Esophagus (tissue), 2 donors: ENCODE results near the gene GBE1. TPM values are rescaled to one million over a fixed set of nuclear protein-coding genes. Genes with fewer than 3 reads are reported as not detected.
"Not testable (repeated sequence)": the region's sequence is repeated elsewhere in the genome, so short reads cannot be mapped to it uniquely, and the experiment has no call there.

ENCODE experiments used
- H3K27ac ChIP-seq, 2 donors: one replicate each; pipeline ENCODE4 v1.5.1; 2013; ENCODE audit warnings: low read depth in 2 of 2, mild to moderate bottlenecking in 2 of 2, inconsistent platforms in 1 of 2, low read length in 1 of 2, moderate library complexity in 1 of 2
- H3K27me3 ChIP-seq, 2 donors: one replicate each; pipeline ENCODE4 v1.6.1; 2013; ENCODE audit warnings: low read length in 2 of 2, control low read depth in 1 of 2, mild to moderate bottlenecking in 1 of 2; ENCODE audit not compliant: insufficient read depth in 2 of 2, control insufficient read depth in 1 of 2
- H3K36me3 ChIP-seq, 2 donors: one replicate each; pipeline ENCODE4 v1.6.1; 2013; ENCODE audit warnings: low read length in 1 of 2; ENCODE audit not compliant: control insufficient read depth in 2 of 2, insufficient read depth in 2 of 2
- H3K4me1 ChIP-seq, 2 donors: one replicate each; pipeline ENCODE4 v1.6.1; 2013; ENCODE audit warnings: low read length in 1 of 2; ENCODE audit not compliant: control insufficient read depth in 2 of 2, insufficient read depth in 2 of 2
- H3K4me3 ChIP-seq, 2 donors: one replicate each; pipeline ENCODE4 v1.5.1; 2013; ENCODE audit warnings: low read length in 2 of 2, mild to moderate bottlenecking in 2 of 2, low read depth in 1 of 2, moderate library complexity in 1 of 2
- H3K9me3 ChIP-seq, 2 donors: one replicate each; pipeline ENCODE4 v1.6.1; 2013; ENCODE audit warnings: mild to moderate bottlenecking in 2 of 2, low read depth in 1 of 2, low read length in 1 of 2, moderate library complexity in 1 of 2; ENCODE audit not compliant: control insufficient read depth in 2 of 2, insufficient read depth in 1 of 2
- WGBS, 2 donors: extraction: QIAGEN DNeasy Blood & Tissue Kit; methylation state at CpG; one replicate each; pipeline ENCODE4 v1.1.7; 2013; 5-methylcytosine and 5-hydroxymethylcytosine counted together
- polyA plus RNA-seq, 2 donors: library from polyadenylated mRNA; stranded (reverse); fragments of 200-250 nt; gene quantifications; one replicate each; pipeline ENCODE4 v1.2.3, GENCODE V29; 2013
- donor health status: healthy with polysubstance abuse.
- donor health status: Bipolar disorder and iron deficiency.

Gene GBE1
- polyA plus RNA-seq, 2 donors, result 7.1 to 16.9 TPM

- WGBS, 2 donors, result 90 to 91% methylated on average over 1 of the region's 1 CpG
- Histone ChIP-seq H3K36me3 (no peaks in the 10 kb centered on the region), H3K27me3 (no peaks in the 10 kb centered on the region), H3K9me3 (no peaks in the 10 kb centered on the region), H3K4me1 (no peaks in the 10 kb centered on the region), H3K27ac (no peak overlapping the region), H3K4me3 (no peak overlapping the region)
Measured at GRCh38 chr3:81500039-81500438, 261.4 kb downstream of the GBE1 start.

- no peaks in the 10 kb centered on the region for H3K36me3 ChIP-seq
- no peak overlapping the region for H3K27ac ChIP-seq
- no peak overlapping the region for H3K4me3 ChIP-seq
- no peaks in the 10 kb centered on the region for H3K9me3 ChIP-seq
- 61 to 70% methylated on average over 4 of the region's 4 CpGs for WGBS, 2 donors
- no peaks in the 10 kb centered on the region for H3K4me1 ChIP-seq
- H3K27me3 ChIP-seq, result no peaks in the 10 kb centered on the region
Measured at GRCh38 chr3:81497572-81498251, 263.7 kb downstream of the GBE1 start.

- no peaks in the 10 kb centered on the region for H3K9me3 ChIP-seq
- no peaks in the 10 kb centered on the region for H3K36me3 ChIP-seq
- no peak overlapping the region for H3K27ac ChIP-seq
- 59% methylated on average over 6 of the region's 6 CpGs for whole genome bisulfite sequencing, 2 donors
- no peaks in the 10 kb centered on the region for H3K4me1 ChIP-seq
- H3K4me3 ChIP-seq, result no peak overlapping the region
- no peaks in the 10 kb centered on the region for H3K27me3 ChIP-seq
Measured at GRCh38 chr3:81496407-81497104, 264.9 kb downstream of the GBE1 start.

DNA sequence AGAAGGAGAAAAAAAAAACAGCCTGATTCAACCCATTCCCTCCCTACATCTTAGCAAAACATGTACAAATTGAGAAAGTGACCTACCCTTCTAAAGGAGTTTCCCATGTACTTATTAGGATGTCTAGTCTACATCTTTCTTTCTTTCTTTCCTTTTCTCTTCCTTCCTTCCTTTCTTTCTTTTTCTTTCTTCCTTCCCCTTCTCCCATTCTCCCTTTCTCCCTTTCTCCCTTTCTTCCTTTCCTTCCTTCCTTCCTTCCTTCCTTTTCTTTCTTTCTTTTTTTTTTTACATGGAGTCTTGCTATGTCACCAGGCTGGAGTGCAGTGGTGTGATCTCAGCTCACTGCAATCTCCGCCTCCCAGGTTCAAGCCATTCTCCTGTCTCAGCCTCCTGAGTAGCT lies 269.0 kb downstream of the GBE1 start:
- 96 to 100% methylated on average over 1 of the region's 1 CpG for WGBS, 2 donors
- not testable (repeated sequence) for H3K4me3 ChIP-seq, H3K36me3 ChIP-seq, H3K27me3 ChIP-seq, H3K4me1 ChIP-seq, H3K27ac ChIP-seq, H3K9me3 ChIP-seq

- WGBS, 2 donors, result 67 to 77% methylated on average over 4 of the region's 4 CpGs
- H3K9me3 ChIP-seq, result no peaks in the 10 kb centered on the region
- no peak overlapping the region for H3K4me3 ChIP-seq
- no peaks in the 10 kb centered on the region for H3K36me3 ChIP-seq
- no peaks in the 10 kb centered on the region for H3K27me3 ChIP-seq
- H3K27ac ChIP-seq, result no peak overlapping the region
- H3K4me1 ChIP-seq, result no peaks in the 10 kb centered on the region
Measured at GRCh38 chr3:81492040-81492439, 269.4 kb downstream of the GBE1 start.

DNA sequence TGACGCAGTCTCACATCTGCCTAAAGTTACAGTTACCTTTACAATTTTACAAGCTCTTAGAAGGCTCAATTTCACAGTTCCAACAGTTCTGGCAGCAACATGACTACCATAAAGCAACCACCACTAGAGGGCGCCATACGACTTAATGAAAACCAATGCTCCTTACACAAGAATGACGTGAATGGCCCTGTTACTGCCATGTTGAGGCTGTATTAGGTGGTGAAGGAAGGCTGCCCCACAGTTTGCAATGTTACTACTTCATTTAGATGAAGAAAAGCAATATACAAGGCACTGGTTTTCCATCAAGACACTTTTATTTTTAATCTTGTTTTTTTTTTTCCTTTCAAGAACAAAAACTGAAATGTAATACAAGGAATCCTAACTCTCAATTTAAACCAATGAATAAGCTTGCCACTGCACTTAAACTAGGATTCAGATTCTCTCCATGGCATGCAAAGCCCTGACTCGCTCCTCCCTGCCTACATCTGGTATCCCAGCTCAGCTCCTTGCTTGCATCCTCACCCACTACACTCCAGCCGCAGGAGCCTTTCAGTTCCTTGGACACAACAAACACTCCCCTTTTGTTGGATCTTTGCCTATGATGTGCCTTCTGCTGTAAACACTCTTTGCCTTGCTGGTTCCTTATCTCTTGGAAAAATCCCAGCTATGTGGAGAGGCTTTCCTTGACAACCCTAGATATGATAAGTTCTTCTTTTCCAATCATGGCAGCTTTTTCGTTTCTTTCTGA lies 270.7 kb downstream of the GBE1 start:
- no peaks in the 10 kb centered on the region for H3K27me3 ChIP-seq
- H3K27ac ChIP-seq, result no peak overlapping the region
- WGBS, 2 donors, result 48 to 52% methylated on average over 7 of the region's 7 CpGs
- no peaks in the 10 kb centered on the region for H3K36me3 ChIP-seq
- H3K9me3 ChIP-seq, result no peaks in the 10 kb centered on the region
- H3K4me3 ChIP-seq, result no peak overlapping the region
- no peaks in the 10 kb centered on the region for H3K4me1 ChIP-seq

GRCh38 chr3:81485444-81485865 lies 276.0 kb downstream of the GBE1 start:
- Histone ChIP-seq H3K9me3 (no peaks in the 10 kb centered on the region), H3K4me1 (no peaks in the 10 kb centered on the region), H3K36me3 (no peaks in the 10 kb centered on the region), H3K27me3 (no peaks in the 10 kb centered on the region), H3K27ac (no peak overlapping the region), H3K4me3 (no peak overlapping the region)
- 51 to 58% methylated on average over 5 of the region's 5 CpGs for WGBS, 2 donors

DNA sequence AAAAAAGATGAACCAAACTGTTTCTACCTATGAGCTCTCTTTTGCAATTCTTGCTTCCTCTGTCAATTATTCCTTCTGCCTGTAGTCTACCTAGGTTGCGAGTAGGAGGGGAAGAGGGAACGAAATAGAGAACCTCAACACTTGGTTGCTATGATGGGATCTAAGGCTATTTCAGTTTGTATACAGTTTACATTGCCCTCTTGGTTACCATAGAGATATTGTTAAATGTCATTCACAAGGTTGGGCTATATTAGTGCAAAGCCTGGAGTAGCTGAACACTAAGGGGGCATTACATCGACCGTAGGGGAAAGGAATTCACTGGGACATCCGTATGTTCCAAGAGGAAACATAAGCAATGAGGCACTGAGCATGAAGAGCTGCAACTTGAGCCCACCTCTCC lies 276.9 kb downstream of the GBE1 start:
- no peaks in the 10 kb centered on the region for H3K4me1 ChIP-seq
- H3K4me3 ChIP-seq, result no peak overlapping the region
- no peak overlapping the region for H3K27ac ChIP-seq
- H3K36me3 ChIP-seq, result no peaks in the 10 kb centered on the region
- no peaks in the 10 kb centered on the region for H3K27me3 ChIP-seq
- H3K9me3 ChIP-seq, result no peaks in the 10 kb centered on the region
- WGBS, 2 donors, result 68 to 75% methylated on average over 5 of the region's 5 CpGs

- Histone ChIP-seq H3K9me3 (no peaks in the 10 kb centered on the region), H3K4me1 (no peaks in the 10 kb centered on the region), H3K36me3 (no peaks in the 10 kb centered on the region), H3K4me3 (no peak overlapping the region), H3K27me3 (no peaks in the 10 kb centered on the region), H3K27ac (no peak overlapping the region)
- WGBS, 2 donors, result 88 to 91% methylated on average over 3 of the region's 3 CpGs
Measured at GRCh38 chr3:81483046-81483445, 278.4 kb downstream of the GBE1 start.
